ENCODE measurements around the gene ALDOB.
A peak's percentile ranks its signal among the peaks of the same experiment; 100 is the strongest.
"Not testable (repeated sequence)": the region's sequence is repeated elsewhere in the genome, so short reads cannot be mapped to it uniquely, and the experiment has no call there.

Gene ALDOB

DNA sequence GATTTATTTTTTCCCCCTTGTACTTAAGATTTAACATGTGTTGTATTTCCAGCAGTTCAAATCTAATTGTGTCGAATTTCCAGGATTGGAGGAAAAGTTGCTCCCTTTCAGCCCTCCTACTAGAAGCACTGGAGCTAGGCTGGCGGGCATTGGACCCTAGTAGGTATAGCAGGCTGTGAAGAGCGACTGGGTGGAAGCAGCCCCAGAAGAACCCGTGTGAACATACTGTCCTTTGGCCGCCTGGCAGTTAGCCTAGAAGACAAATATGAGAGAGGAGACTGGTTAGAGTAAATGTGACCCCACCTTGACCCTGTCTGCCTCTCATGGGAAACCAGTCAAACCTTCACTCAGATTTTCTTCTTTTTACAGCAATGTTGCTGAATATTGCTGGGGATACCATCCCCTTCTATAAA lies 13.9 kb downstream of the ALDOB start:
- DNase-seq (ENCODE audit: low spot score) = no peak

GRCh38 chr9:101419863-101420262 lies 15.7 kb downstream of the ALDOB start:
- DNase-seq (ENCODE audit: low spot score) = no peak

DNA sequence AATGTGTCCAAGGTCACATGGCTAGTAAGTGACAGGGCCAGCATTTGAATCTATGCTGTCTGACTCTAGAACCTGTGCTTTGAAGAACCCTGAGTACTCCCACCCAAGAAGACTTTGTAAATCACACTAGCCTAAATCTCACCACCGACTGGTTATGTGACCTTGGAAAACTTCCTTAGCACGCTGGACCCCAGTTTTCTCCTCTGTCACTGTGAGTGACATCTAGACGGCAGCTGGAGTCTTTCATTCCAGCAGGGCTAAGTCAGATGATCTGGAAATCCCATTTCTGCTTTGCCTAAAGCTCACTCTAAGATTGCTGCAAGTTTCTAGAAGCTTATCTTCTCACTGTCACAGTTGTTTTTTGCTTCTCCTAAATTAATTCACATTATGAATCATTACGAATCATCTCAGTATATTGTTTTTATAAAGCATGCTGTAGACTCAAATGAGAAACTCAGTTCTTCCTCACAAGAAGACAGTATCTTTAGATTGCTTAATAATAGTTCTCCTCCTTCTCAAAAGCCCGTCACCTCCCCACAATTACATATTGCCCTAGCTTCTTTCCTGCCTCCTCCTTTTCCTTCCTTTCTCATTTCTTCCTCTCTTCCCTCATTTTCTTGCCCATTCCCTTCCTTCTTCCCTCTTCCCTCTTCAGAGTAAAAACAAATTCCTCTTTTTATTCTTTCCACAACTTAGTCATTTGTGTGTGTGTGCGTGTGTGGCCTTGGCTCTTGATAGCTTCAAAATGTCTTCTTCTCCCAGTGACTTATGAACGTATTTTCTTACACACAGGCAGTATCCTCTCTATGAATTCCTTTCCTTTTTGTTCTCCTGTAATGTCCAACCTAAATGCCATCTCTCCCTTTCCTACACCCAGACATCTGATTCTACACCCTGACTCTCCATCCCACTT lies 16.8 kb downstream of the ALDOB start:
- DNase-seq (ENCODE audit: low spot score) = no peak

GRCh38 chr9:101417977-101418376 lies 17.6 kb downstream of the ALDOB start:
- no peak for DNase-seq (ENCODE audit: low spot score)

DNA sequence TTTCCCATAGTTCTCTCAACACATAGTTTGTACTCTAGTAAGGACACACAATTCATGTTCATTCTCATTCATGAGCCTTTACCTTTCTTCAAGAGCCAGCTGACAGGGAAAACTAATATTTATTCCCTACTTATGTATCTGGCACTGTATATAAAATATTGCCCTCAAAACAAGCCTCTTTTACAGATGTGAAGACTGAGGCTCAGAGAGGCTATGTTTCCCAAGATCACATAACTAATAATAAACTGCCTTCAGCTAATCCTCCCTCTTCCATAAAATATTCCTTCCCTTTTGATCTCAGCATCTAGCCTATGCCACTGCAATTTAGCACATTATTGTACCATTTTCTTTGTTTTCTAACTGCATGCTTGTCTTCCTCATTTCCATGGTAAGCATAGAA lies 18.2 kb downstream of the ALDOB start:
- no peak for DNase-seq (ENCODE audit: low spot score)

DNA sequence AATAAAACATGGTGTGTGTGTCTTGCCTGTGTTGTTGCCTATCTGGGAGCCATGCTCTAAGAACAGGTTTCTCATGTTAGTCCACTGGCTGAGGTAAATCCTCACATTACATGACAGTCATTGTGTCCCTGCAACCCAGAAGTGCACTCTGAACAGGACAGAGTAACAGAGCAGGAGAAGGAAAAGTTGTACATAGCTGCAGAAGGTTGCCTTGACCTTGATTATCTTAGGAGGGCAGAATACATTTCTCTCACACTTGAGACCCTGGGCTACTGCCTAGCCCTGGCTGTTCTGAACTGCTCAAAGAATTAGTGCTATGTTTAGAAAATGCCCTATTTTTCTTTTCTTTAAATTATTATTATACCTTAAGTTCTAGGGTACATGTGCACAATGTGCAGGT lies 20.0 kb downstream of the ALDOB start:
- DNase-seq (ENCODE audit: low spot score) = no peak

- no peak for DNase-seq (ENCODE audit: low spot score)
These were observed 20.7 kb downstream of the ALDOB start for GRCh38 chr9:101414839-101415238.

- DNase-seq (ENCODE audit: low spot score) = no peak
These were observed 26.5 kb downstream of the ALDOB start for GRCh38 chr9:101409079-101409477.

DNA sequence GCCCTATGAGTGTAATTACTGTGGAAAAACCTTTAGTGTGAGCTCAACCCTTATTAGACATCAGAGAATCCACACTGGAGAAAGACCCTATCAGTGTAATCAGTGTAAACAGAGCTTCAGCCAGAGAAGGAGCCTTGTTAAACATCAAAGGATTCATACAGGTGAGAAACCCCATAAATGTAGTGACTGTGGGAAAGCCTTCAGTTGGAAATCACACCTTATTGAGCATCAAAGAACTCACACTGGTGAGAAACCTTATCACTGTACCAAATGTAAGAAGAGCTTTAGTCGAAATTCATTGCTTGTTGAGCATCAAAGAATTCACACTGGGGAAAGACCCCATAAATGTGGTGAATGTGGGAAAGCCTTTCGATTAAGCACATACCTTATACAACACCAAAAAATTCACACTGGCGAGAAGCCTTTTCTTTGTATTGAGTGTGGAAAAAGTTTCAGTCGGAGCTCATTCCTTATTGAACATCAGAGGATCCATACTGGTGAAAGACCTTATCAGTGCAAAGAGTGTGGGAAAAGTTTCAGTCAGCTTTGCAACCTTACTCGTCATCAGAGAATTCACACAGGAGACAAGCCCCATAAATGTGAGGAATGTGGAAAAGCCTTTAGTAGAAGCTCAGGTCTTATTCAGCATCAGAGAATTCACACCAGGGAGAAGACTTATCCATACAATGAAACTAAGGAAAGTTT lies 27.0 kb downstream of the ALDOB start:
- no peak for DNase-seq (ENCODE audit: low spot score)

DNA sequence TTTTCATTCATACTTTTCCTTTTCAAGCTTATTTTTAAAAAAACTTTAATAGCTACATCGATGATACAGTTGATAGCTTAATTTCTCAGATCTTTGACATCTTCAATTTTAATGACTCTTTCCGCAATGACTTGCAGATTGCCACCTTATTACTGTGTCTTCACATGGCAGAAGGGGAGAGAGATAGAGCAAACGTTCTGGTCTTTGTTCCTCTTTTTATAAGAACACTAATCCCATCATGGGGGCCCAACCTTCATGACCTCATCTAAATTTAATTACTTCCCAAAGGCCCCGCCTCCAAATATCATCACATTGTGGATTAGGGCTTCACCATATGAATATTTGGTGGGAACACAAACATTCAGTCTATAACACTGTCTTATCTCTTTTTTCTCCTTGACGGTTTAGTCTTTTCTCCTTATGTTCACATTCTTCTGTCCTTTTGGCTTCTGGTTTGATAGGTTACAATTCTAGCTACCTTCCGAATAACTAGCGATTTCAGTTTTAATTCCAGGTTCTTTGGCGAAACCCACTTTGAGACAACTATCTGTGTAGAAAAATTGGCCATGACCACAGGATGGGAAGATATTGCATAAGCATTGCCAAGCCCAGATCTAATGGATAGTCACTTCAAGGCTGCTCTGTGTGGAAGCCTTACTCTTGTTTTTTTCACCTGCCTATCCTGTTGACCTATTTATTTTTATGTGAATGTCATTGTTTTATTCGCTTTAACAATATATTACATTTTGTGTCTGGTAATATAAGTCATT lies 31.9 kb downstream of the ALDOB start:
- no peak for DNase-seq (ENCODE audit: low spot score)

- DNase-seq (ENCODE audit: low spot score) = no peak
These were observed 35.5 kb downstream of the ALDOB start for GRCh38 chr9:101400120-101400519.

DNA sequence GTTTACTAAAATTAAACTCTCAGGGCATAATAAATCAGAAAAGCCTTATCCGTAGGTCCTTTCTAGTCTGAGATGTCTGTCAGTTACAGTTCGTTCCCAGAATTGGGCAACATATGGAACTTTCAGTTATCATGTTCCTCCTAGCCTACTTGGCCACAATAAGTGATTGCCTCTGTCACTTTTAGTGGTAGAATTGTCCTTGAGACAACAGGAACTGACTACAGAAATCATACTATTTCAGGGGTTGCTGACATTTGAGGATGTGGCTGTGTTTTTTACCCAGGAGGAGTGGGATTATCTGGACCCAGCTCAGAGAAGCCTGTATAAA lies 36.0 kb downstream of the ALDOB start:
- DNase-seq (ENCODE audit: low spot score) = no peak

- DNase-seq (ENCODE audit: low spot score) = no peak
These were observed 36.5 kb downstream of the ALDOB start for GRCh38 chr9:101398930-101399642.

DNA sequence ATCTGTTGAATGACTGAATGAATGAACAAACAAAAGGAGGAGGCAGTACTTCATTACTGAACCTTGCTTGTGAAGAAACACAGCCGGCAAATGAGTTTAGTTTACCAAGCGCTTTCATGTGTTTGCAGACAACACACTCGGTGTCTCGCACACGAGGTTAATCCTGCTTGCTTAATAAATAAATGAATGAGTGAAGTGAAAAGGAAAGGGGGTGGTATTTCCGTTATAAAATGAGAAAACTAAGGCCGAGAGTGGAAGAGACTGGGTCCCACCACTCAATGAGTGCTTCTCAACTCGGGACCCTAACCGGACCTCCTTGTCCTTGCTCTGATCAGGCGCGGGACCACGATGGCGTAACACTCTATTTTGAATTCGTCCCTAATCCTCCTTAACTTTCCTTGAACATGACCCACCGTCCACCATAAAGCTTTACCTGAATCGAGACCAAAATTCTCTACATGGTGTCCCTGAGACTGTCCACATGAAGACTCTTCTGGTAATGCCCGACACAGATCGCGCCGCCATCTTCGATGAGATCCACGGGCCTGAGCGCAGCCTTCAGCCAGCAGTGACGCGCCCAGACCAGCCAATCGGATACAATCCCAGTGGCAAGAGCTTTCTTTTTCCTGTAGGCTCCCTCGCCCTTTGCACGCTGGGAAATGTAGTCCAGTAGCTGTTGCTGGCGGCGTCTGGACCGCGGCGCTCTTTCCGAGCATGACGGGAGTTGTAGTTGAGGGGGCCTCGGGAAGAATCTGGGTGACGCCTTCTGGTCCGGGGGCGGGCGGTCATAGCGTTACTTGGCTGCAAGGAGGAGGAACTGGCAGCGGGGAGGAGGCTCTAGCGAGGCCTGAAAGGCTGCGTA lies 37.3 kb downstream of the ALDOB start, which contains the start of the genes MRPL50 and ZNF189:
Gene MRPL50 (minus strand): TSS at position 551 of the 862 bp plus-strand sequence. CDS start 26 bp downstream, at position 525.
Gene ZNF189 (plus strand): TSS at position 784 of the 862 bp plus-strand sequence. CDS start 306 bp downstream, outside the sequence.
- DNase-seq (ENCODE audit: low spot score) = peak; percentile 97

DNA sequence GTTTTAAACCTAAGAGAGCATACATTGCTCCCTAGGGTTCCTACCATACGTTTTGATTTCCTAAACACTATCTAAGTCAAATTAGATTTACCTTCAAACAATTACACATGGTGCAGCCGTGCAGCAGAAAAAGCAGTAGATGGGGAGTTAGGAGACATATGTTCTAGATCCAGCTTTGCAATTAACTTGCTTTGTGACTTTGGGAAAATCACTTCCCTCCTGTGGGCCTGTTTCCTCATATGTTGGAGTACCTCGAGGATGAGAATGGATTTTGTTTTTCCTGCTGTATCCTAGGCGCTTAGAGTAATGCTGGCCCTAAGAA lies 37.9 kb downstream of the ALDOB start:
- DNase-seq (ENCODE audit: low spot score) = no peak

GRCh38 chr9:101394687-101395086 lies 40.9 kb downstream of the ALDOB start:
- no peak for DNase-seq (ENCODE audit: low spot score)

DNA sequence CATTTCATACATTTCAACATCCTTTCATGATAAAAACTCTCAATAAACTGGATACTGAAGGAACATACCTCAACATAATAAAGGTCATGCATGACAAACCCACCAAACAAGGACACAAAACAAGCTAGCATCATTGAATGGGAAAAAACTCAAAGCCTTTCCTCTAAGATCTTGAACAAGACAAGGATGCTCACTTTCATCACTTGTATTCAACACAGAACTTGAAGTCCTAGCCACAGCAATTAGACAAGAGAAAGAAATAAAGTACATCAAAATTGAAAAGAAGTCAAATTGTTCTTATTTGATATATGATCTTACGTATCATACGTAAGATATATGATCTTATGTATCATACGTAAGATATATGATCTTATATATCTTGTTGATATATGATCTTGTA lies 42.4 kb downstream of the ALDOB start:
- DNase-seq (ENCODE audit: low spot score) = no peak

DNA sequence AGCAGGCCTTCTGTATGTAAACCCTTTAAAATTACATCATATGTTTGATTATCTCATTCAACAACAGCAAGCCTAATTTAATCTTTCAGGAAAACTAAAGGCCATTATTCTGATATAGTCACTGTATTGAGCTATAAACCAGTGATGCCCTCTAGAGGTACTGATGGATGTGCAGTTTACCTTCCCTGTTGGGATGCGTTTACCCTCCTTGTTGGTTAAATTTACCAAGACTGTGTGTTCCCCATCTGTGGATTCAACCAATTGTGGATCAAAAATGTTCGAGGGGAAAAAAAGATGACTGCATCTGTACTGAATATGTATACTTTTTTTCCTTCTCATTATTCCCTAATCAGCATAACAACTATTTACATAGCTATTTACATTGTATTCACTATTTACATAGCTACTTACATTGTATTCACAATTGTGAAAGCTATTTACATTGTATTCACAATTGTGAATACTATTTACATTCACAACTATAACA lies 47.0 kb downstream of the ALDOB start:
- DNase-seq (ENCODE audit: low spot score) = no peak

GRCh38 chr9:101387871-101388506 lies 47.6 kb downstream of the ALDOB start:
- DNase-seq (ENCODE audit: low spot score) = peak; percentile 28

DNA sequence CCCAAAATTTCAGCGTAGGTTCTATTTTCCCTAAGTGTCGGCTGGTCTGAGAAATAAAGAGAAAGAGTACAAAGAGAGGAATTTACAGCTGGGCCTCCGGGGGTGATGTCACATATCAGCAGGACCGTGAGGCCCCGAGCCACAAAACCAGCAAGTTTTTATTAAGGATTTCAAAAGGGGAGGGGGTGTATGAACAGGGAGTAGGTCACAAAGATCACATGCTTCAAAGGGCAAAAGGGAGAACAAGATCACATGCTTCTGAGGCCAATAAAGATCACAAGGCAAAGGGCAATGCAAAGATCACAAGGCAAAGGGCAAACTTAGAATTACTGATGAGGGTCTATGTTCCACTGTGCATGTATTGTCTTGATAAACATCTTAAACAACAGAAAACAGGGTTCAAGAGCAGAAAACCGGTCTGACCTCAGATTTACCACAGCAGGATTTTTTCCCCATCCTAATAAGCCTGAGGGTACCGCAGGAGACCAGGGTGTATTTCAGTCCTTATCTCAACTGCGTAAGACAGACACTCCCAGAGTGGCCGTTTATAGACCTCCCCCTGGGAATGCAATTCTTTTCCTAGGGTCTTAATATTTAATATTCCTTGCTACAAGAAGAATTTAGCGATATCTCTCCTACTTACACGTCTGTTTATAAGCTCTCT lies 50.6 kb downstream of the ALDOB start, which contains the start of gene BAAT:
Gene BAAT (minus strand): TSS at position 134 of the 664 bp plus-strand sequence. CDS start 13,602 bp downstream, outside the sequence.
- DNase-seq (ENCODE audit: low spot score) = not testable (repeated sequence)

Data from CD4-positive, alpha-beta T cell treated with Interleukin-6 at 100 ng/mL for 8 hours (primary cell).